HEK293 (cell line): ENCODE results near the gene HEG1.

Experiments
- CTCF ChIP-seq: fragments of 450-650 bp; formaldehyde crosslinking; IDR thresholded peaks from 2 replicates; pipeline ENCODE4 v1.5.1; 2016; ENCODE audit warnings: missing biosample characterization, missing genetic modification characterization
- HIC1 ChIP-seq: fragments of 450-650 bp; formaldehyde crosslinking; IDR thresholded peaks from 2 replicates; pipeline ENCODE4 v1.5.1; 2016; ENCODE audit warnings: missing biosample characterization, missing genetic modification characterization
- MEIS1 ChIP-seq: sonication (generic); formaldehyde crosslinking; IDR thresholded peaks from 2 replicates; pipeline ENCODE4 v1.8.1; 2022; ENCODE audit warnings: missing genetic modification reagents, mild to moderate bottlenecking, borderline replicate concordance
- MYNN ChIP-seq: fragments of 450-650 bp; formaldehyde crosslinking; IDR thresholded peaks from 2 replicates; pipeline ENCODE4 v1.5.1; 2016; ENCODE audit warnings: missing biosample characterization, missing genetic modification characterization, borderline replicate concordance
- REST ChIP-seq: fragments of 450-650 bp; formaldehyde crosslinking; IDR thresholded peaks from 2 replicates; pipeline ENCODE4 v1.5.1; 2016; ENCODE audit warnings: missing biosample characterization, missing genetic modification characterization
- ZNF175 ChIP-seq: fragments of 450-650 bp; formaldehyde crosslinking; IDR thresholded peaks from 2 replicates; pipeline ENCODE4 v1.5.1; 2016; ENCODE audit warnings: missing biosample characterization, missing genetic modification characterization
- ZNF266 ChIP-seq: fragments of 450-650 bp; formaldehyde crosslinking; IDR thresholded peaks from 2 replicates; pipeline ENCODE4 v1.5.1; 2016; ENCODE audit warnings: missing biosample characterization, missing genetic modification characterization, low read depth
- ZNF350 ChIP-seq: fragments of 450-650 bp; formaldehyde crosslinking; IDR thresholded peaks from 2 replicates; pipeline ENCODE4 v1.5.0; 2017; ENCODE audit warnings: missing biosample characterization, mild to moderate bottlenecking, missing genetic modification characterization
- ZNF623 ChIP-seq: fragments of 450-650 bp; formaldehyde crosslinking; IDR thresholded peaks from 2 replicates; pipeline ENCODE4 v1.5.1; 2016; ENCODE audit warnings: missing biosample characterization, missing genetic modification characterization

DNA sequence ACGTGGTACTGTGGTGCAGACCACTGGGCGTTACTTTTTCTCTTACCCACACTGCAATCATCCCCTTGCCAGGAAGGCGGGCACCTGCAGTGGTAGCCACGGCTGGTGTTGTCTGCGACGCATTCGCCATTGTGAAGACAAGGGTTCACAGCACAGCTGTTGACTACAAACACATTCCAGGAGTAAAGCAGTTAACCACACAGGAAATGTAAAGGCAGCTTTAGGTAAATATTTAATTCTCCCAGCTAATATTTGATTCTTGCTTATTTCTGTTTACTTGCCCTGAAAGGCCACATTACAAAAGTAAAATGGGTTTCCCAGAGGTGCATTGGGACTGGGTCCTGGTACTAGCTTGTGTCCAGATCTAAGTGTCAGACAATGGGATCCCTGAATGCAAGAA, 45.4 kb downstream of the HEG1 start:
- TF ChIP-seq REST (no peak), ZNF623 (tag by site-specific recombination) (no peak), MYNN (tag by site-specific recombination) (no peak), CTCF (tag by site-specific recombination) (no peak), MEIS1 (CRISPR knock-in tag) (no peak), ZNF175 (tag by site-specific recombination) (no peak), HIC1 (no peak), ZNF266 (tag by site-specific recombination) (no peak), ZNF350 (tag by site-specific recombination) (no peak)
